CD4-positive, alpha-beta T cell (primary cell): ENCODE measurements around the gene PCP2. TPM values are rescaled to one million over a fixed set of nuclear protein-coding genes. Genes with fewer than 3 reads are reported as not detected.

Experiments
- ATAC-seq: fragments of 200-7000 bp; cut with Tn5 transposase; one replicate; pipeline ENCODE4 v1.10.0; 2022; ENCODE audit warnings: mild to moderate bottlenecking; ENCODE audit not compliant: poor library complexity
- CTCF ChIA-PET: fragments of 350-600 bp; sonication (Branson Sonifier 250); formaldehyde crosslinking; loops from one replicate; lab custom pipeline; 2021; ENCODE audit warnings: antibody characterized with exemption, inconsistent platforms; lab: Charles Lee
- POLR2A ChIA-PET: fragments of 350-600 bp; sonication (Branson Sonifier 250); formaldehyde crosslinking; loops from one replicate; lab custom pipeline; 2021; ENCODE audit warnings: antibody characterized with exemption, inconsistent platforms; lab: Charles Lee
- DNase-seq, 14 experiments: peaks; one replicate each; pipeline ENCODE4 v3.0.0-alpha.2; 2013 to 2020; ENCODE audit warnings: mixed read lengths in 2 of 14
- H3K27ac ChIP-seq, 2 donors: one replicate each; pipeline versions ENCODE4 v1.5.1 to v1.7.0; 2013; ENCODE audit warnings: low read length in 2 of 2, low read depth in 1 of 2, mild to moderate bottlenecking in 1 of 2
- H3K27me3 ChIP-seq, 2 experiments: 1 replicate in 1 of 2; 2 replicates in 1 of 2; pipeline versions ENCODE4 v1.6.1 to v1.7.0; 2013; ENCODE audit warnings: low read length in 2 of 2, control low read depth in 1 of 2, mild to moderate bottlenecking in 1 of 2, moderate library complexity in 1 of 2; ENCODE audit not compliant: insufficient read depth in 2 of 2, control insufficient read depth in 1 of 2
- H3K36me3 ChIP-seq: one replicate; pipeline ENCODE4 v1.6.1; 2013; ENCODE audit warnings: low read length, control low read depth; ENCODE audit not compliant: insufficient read depth
- H3K4me1 ChIP-seq: one replicate; pipeline ENCODE4 v1.6.1; 2013; ENCODE audit warnings: low read length, control low read depth; ENCODE audit not compliant: insufficient read depth
- H3K4me3 ChIP-seq: one replicate; pipeline ENCODE4 v1.5.1; 2013; ENCODE audit warnings: mild to moderate bottlenecking, low read length, moderate library complexity
- H3K9me3 ChIP-seq, 2 experiments: 1 replicate in 1 of 2; 2 replicates in 1 of 2; pipeline versions ENCODE4 v1.6.1 to v1.7.0; 2013; ENCODE audit warnings: low read length in 2 of 2, mild to moderate bottlenecking in 2 of 2, control low read depth in 1 of 2, moderate library complexity in 1 of 2; ENCODE audit not compliant: control insufficient read depth in 1 of 2, insufficient read depth in 1 of 2
- H3K27ac Mint-ChIP-seq: one replicate; pipeline ENCODE4 v1.8.0; 2020; ENCODE audit warnings: mixed read lengths
- H3K27me3 Mint-ChIP-seq: one replicate; pipeline ENCODE4 v1.8.0; 2021; ENCODE audit warnings: mixed read lengths
- H3K36me3 Mint-ChIP-seq: one replicate; pipeline ENCODE4 v1.8.0; 2021; ENCODE audit warnings: low read depth, mixed read lengths
- H3K4me1 Mint-ChIP-seq: one replicate; pipeline ENCODE4 v1.8.0; 2021; ENCODE audit warnings: low read depth, mixed read lengths
- H3K4me3 Mint-ChIP-seq: one replicate; pipeline ENCODE4 v1.8.0; 2020; ENCODE audit warnings: mild to moderate bottlenecking, mixed read lengths
- H3K9me3 Mint-ChIP-seq: one replicate; pipeline ENCODE4 v1.8.0; 2020; ENCODE audit warnings: mixed read lengths
- intact Hi-C, 2 experiments: fragments of 100-400 bp; cut with DNase I in 1 of 2; cut with micrococcal nuclease in 1 of 2; formaldehyde crosslinking; loops; one replicate each; pipeline versions ENCODE4 v1.15.1 to v1.9.0; 2023 to 2025; cut with DNase I, micrococcal nuclease
- total RNA-seq, 174 experiments: library from RNA in 2 of 174; stranded (reverse) in 2 of 174; gene quantifications; one replicate each; pipeline ENCODE4 v1.2.3 and lab custom pipeline; 2021 to 2026
- TF ChIP-seq, protein P1 (sequence below): fragments of 200-600 bp; IDR thresholded peaks from one replicate; pipeline ENCODE4 v1.8.0; 2022; ENCODE audit warnings: antibody characterized with exemption, mild to moderate bottlenecking

Gene PCP2
- total RNA-seq, 2 experiments from 2014 or later, result 1.9 to 2.1 TPM

DNA sequence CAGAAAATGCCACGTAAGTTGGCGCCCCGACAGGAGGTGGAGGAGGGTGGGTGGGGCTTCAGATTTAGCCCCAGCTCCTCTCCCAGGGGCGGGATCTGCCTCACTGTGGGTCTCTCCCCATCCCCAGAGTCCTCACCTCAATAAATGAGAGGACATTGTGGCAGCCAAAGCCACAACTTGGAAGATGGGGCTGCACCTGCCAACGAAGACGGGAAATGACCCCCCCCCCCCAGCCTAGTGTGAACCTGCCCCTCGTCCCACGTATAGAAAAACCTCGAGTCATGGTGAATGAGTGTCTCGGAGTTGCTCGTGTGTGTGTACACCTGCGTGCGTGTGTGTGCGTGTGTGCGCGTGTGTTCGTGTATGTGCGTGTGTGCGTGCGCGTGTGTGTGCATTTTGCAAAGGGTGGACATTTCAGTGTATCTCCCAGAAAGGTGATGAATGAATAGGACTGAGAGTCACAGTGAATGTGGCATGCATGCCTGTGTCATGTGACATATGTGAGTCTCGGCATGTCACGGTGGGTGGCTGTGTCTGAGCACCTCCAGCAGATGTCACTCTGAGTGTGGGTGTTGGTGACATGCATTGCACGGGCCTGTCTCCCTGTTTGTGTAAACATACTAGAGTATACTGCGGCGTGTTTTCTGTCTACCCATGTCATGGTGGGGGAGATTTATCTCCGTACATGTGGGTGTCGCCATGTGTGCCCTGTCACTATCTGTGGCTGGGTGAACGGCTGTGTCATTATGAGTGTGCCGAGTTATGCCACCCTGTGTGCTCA is 45.6 kb upstream of the PCP2 start:
- peaks cover 16% of the 10 kb centered on the region for H3K36me3 Mint-ChIP-seq
- DNase-seq, result peak; percentile 52 to 90 (median 68)
- peak overlapping the region; percentile 78 for H3K27ac Mint-ChIP-seq
- no peaks in the 10 kb centered on the region for H3K9me3 Mint-ChIP-seq
- Histone ChIP-seq H3K27me3 (peaks cover 12 to 14% of the 10 kb centered on the region in 2 experiments), H3K9me3 (no peaks in the 10 kb centered on the region), H3K36me3 (peaks cover 16% of the 10 kb centered on the region), H3K4me1 (peaks cover 62% of the 10 kb centered on the region), H3K27ac (no peak overlapping the region), H3K4me3 (no peak overlapping the region)
- peak; percentile 79 for ATAC-seq
- CTCF ChIA-PET, result interaction anchor here (0.8 to 0.9 kb wide), 2 partner anchors 111 to 120 kb away, joined by 4 read pairs; no protein-coding TSS in a partner anchor
- peaks cover 51% of the 10 kb centered on the region for H3K4me1 Mint-ChIP-seq
- intact Hi-C loops, result loop anchor here (1.0 kb wide), 1 partner anchor 120 kb away; no protein-coding TSS in a partner anchor
- peaks cover 37% of the 10 kb centered on the region for H3K27me3 Mint-ChIP-seq
- H3K4me3 Mint-ChIP-seq, result peak overlapping the region; percentile 90
- TF ChIP-seq, protein P1, sequence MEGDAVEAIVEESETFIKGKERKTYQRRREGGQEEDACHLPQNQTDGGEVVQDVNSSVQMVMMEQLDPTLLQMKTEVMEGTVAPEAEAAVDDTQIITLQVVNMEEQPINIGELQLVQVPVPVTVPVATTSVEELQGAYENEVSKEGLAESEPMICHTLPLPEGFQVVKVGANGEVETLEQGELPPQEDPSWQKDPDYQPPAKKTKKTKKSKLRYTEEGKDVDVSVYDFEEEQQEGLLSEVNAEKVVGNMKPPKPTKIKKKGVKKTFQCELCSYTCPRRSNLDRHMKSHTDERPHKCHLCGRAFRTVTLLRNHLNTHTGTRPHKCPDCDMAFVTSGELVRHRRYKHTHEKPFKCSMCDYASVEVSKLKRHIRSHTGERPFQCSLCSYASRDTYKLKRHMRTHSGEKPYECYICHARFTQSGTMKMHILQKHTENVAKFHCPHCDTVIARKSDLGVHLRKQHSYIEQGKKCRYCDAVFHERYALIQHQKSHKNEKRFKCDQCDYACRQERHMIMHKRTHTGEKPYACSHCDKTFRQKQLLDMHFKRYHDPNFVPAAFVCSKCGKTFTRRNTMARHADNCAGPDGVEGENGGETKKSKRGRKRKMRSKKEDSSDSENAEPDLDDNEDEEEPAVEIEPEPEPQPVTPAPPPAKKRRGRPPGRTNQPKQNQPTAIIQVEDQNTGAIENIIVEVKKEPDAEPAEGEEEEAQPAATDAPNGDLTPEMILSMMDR, result peak; percentile 67
- POLR2A ChIA-PET, result no interaction called here

GRCh38 chr19:7677669-7678311 is 44.3 kb upstream of the PCP2 start:
- TF ChIP-seq, protein P1, result no peak
- no peak overlapping the region for H3K4me3 Mint-ChIP-seq
- DNase-seq (peak in 1 of 14 experiments; percentile 38), ATAC-seq (no peak)
- peaks cover 4% of the 10 kb centered on the region for H3K36me3 ChIP-seq
- H3K4me3 ChIP-seq, result no peak overlapping the region
- H3K27ac ChIP-seq, result no peak overlapping the region
- CTCF ChIA-PET, result interaction anchor here (0.9 to 1.5 kb wide), 2 partner anchors 25 to 121 kb away, joined by 4 read pairs; no protein-coding TSS in a partner anchor
- H3K36me3 Mint-ChIP-seq, result peaks cover 15% of the 10 kb centered on the region
- peaks cover 12 to 15% of the 10 kb centered on the region in 2 experiments for H3K27me3 ChIP-seq
- peaks cover 63% of the 10 kb centered on the region for H3K4me1 ChIP-seq
- no peak overlapping the region for H3K27ac Mint-ChIP-seq
- H3K4me1 Mint-ChIP-seq, result peaks cover 54% of the 10 kb centered on the region
- POLR2A ChIA-PET, result no interaction called here
- H3K9me3 Mint-ChIP-seq, result no peaks in the 10 kb centered on the region
- H3K9me3 ChIP-seq, result no peaks in the 10 kb centered on the region
- H3K27me3 Mint-ChIP-seq, result peaks cover 51% of the 10 kb centered on the region
- intact Hi-C loops, result no loop called here

GRCh38 chr19:7676854-7677253 is 43.3 kb upstream of the PCP2 start, which contains the start of gene MCEMP1:
Gene MCEMP1, plus strand, starts transcription at chr19:7677090. Its CDS starts 31 bp downstream, at chr19:7677121.
- peaks cover 54% of the 10 kb centered on the region for H3K4me1 ChIP-seq
- H3K9me3 Mint-ChIP-seq, result no peaks in the 10 kb centered on the region
- no peaks in the 10 kb centered on the region for H3K36me3 ChIP-seq
- intact Hi-C loops, result no loop called here
- peaks cover 57% of the 10 kb centered on the region for H3K27me3 Mint-ChIP-seq
- ChIA-PET CTCF (no interaction called here), POLR2A (no interaction called here)
- no peak within 1 kb of the TSS for H3K4me3 ChIP-seq
- H3K4me3 Mint-ChIP-seq, result peak within 1 kb of the TSS; percentile 16
- no peaks in the 10 kb centered on the region for H3K9me3 ChIP-seq
- H3K4me1 Mint-ChIP-seq, result peaks cover 52% of the 10 kb centered on the region
- TF ChIP-seq, protein P1, result no peak
- H3K27me3 ChIP-seq, result peaks cover 16 to 17% of the 10 kb centered on the region in 2 experiments
- no peak within 1 kb of the TSS for H3K27ac ChIP-seq
- no peak within 1 kb of the TSS for H3K27ac Mint-ChIP-seq
- ATAC-seq (no peak), DNase-seq (no peak)
- peaks cover 9% of the 10 kb centered on the region for H3K36me3 Mint-ChIP-seq
